B cell (primary cell): ENCODE data around the gene NIN.

Source experiments
- EZH2 ChIP-seq: IDR thresholded peaks from 2 replicates; pipeline ENCODE4 v1.6.1; 2012; ENCODE audit warnings: borderline replicate concordance, low read depth, mild to moderate bottlenecking, moderate library complexity, low read length; ENCODE audit not compliant: insufficient read depth, poor library complexity, severe bottlenecking
- TF ChIP-seq, protein P1 (sequence below): fragments of 200-600 bp; IDR thresholded peaks from one replicate; pipeline ENCODE4 v1.8.0; 2022; ENCODE audit warnings: antibody characterized with exemption, mild to moderate bottlenecking

GRCh38 chr14:50679674-50680073 lies 151.3 kb downstream of the NIN start:
- TF ChIP-seq, protein P1, sequence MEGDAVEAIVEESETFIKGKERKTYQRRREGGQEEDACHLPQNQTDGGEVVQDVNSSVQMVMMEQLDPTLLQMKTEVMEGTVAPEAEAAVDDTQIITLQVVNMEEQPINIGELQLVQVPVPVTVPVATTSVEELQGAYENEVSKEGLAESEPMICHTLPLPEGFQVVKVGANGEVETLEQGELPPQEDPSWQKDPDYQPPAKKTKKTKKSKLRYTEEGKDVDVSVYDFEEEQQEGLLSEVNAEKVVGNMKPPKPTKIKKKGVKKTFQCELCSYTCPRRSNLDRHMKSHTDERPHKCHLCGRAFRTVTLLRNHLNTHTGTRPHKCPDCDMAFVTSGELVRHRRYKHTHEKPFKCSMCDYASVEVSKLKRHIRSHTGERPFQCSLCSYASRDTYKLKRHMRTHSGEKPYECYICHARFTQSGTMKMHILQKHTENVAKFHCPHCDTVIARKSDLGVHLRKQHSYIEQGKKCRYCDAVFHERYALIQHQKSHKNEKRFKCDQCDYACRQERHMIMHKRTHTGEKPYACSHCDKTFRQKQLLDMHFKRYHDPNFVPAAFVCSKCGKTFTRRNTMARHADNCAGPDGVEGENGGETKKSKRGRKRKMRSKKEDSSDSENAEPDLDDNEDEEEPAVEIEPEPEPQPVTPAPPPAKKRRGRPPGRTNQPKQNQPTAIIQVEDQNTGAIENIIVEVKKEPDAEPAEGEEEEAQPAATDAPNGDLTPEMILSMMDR, result no peak
- TF ChIP-seq EZH2, result no peak
